ENCODE results near the gene DPYSL4. TPM values are rescaled to one million over a fixed set of nuclear protein-coding genes. Genes with fewer than 3 reads are reported as not detected.

DPYSL4 gene
- total RNA-seq, 2 donors from 2014 or later, result 4.1 to 22.6 TPM

DNA sequence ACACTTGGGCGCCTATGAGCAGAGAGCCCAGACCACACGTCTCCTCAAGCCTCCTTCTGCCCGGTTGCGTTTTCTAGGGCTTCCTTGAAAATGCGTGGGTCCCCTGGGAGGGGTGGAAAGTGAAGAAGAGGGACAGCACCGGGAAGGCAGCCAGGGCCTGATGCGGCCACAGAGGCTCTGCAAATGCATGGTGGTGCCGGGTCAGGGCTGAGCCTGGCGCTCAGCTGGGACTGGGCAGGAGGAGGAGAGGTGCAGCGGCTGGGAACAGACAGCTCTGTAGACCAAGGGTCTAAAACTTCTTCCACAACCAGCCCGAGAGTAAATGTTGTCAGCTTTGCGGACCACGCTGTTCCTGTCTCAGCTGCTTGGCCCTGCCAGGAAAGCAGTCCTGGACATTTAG lies 1.6 kb downstream of the DPYSL4 start:
- intact Hi-C loops (cut with DNase I), result no loop called here
- H3K36me3 ChIP-seq, result no peaks in the 10 kb centered on the region
- no peaks in the 10 kb centered on the region for H3K27me3 ChIP-seq (replicated peaks; ENCODE audit: insufficient read depth)
- WGBS, result 51% methylated on average over 13 of the region's 13 CpGs
- TF ChIP-seq POLR2A (IDR thresholded peaks at IDR 0.05) (no peak), POLR2AphosphoS5 (IDR thresholded peaks at IDR 0.05) (no peak)
- no peaks in the 10 kb centered on the region for H3K9me3 ChIP-seq
- no peak for DNase-seq (ENCODE audit: low spot score)
- H3K27ac ChIP-seq, result no peak overlapping the region
- H3K4me1 ChIP-seq (replicated peaks), result peaks cover 19% of the 10 kb centered on the region
- no peak overlapping the region for H3K4me3 ChIP-seq

DNA sequence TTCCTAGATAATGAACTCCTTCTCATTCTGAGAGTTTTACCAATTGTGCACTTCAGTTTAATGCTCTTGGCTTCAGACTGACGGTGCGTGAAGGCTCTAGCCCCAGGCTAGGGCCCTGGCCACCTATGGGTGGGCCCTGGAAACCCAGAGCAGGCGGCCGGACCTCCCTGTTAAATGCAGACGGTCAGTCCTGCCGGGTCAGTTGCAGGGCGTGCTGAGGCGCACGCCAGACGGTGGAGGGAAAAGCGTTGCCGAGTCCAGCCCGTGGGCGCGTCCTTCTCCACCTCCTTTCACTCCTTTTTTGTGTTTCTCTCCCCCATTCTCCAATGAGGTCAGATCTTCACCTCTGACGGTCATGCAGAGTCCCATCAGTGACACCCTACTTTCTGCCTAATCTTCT lies 2.3 kb downstream of the DPYSL4 start:
- Histone ChIP-seq H3K4me3 (no peak overlapping the region), H3K4me1 (replicated peaks) (peaks cover 19% of the 10 kb centered on the region), H3K9me3 (no peaks in the 10 kb centered on the region), H3K27me3 (replicated peaks; ENCODE audit: insufficient read depth) (no peaks in the 10 kb centered on the region), H3K27ac (no peak overlapping the region), H3K36me3 (no peaks in the 10 kb centered on the region)
- WGBS, result 81% methylated on average over 16 of the region's 16 CpGs
- TF ChIP-seq POLR2AphosphoS5 (IDR thresholded peaks at IDR 0.05) (no peak), POLR2A (IDR thresholded peaks at IDR 0.05) (no peak)
- TF ChIP-seq, protein P1, sequence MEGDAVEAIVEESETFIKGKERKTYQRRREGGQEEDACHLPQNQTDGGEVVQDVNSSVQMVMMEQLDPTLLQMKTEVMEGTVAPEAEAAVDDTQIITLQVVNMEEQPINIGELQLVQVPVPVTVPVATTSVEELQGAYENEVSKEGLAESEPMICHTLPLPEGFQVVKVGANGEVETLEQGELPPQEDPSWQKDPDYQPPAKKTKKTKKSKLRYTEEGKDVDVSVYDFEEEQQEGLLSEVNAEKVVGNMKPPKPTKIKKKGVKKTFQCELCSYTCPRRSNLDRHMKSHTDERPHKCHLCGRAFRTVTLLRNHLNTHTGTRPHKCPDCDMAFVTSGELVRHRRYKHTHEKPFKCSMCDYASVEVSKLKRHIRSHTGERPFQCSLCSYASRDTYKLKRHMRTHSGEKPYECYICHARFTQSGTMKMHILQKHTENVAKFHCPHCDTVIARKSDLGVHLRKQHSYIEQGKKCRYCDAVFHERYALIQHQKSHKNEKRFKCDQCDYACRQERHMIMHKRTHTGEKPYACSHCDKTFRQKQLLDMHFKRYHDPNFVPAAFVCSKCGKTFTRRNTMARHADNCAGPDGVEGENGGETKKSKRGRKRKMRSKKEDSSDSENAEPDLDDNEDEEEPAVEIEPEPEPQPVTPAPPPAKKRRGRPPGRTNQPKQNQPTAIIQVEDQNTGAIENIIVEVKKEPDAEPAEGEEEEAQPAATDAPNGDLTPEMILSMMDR (IDR thresholded peaks at IDR 0.05), result no peak
- intact Hi-C loops (cut with DNase I), result no loop called here
- DNase-seq (ENCODE audit: low spot score), result no peak

DNA sequence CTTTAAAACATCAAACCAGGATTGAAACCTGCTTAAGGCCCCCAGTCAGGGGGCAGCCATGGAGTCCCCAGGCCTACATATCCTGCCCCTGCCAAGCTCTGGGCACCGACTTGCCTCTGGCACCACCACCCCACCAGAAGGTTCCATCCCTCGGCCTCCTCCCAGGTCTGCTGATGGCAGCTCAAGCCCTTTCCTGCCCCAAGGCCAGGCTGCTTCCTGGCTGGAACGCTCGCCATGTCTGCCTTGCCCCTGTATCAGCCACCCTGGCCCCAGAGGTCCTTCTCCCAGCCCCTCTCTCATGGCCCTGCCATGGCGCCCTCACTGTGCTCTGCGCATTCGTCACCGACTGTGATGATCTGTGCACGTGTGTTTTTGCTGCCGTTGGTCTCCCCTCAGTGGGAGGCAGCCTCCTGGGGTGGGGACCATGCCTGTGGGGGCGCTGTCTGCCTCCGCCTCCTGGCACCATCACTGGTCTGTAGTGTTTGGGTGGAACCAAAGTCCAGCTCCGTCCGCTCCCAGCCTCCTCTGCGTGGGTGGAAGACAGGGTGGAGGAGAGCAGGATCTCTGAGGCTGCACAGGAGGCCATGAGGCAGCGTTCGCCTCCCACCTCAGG lies 3.2 kb downstream of the DPYSL4 start:
- intact Hi-C loops (cut with DNase I), result no loop called here
- no peak overlapping the region for H3K4me3 ChIP-seq
- WGBS, result 86% methylated on average over 17 of the region's 17 CpGs
- no peaks in the 10 kb centered on the region for H3K9me3 ChIP-seq
- TF ChIP-seq, protein P1 (IDR thresholded peaks at IDR 0.05), result no peak
- TF ChIP-seq POLR2AphosphoS5 (IDR thresholded peaks at IDR 0.05) (no peak), POLR2A (IDR thresholded peaks at IDR 0.05) (no peak)
- H3K27me3 ChIP-seq (replicated peaks; ENCODE audit: insufficient read depth), result no peaks in the 10 kb centered on the region
- peaks cover 19% of the 10 kb centered on the region for H3K4me1 ChIP-seq (replicated peaks)
- no peak for DNase-seq (ENCODE audit: low spot score)
- H3K36me3 ChIP-seq, result no peaks in the 10 kb centered on the region
- no peak overlapping the region for H3K27ac ChIP-seq

DNA sequence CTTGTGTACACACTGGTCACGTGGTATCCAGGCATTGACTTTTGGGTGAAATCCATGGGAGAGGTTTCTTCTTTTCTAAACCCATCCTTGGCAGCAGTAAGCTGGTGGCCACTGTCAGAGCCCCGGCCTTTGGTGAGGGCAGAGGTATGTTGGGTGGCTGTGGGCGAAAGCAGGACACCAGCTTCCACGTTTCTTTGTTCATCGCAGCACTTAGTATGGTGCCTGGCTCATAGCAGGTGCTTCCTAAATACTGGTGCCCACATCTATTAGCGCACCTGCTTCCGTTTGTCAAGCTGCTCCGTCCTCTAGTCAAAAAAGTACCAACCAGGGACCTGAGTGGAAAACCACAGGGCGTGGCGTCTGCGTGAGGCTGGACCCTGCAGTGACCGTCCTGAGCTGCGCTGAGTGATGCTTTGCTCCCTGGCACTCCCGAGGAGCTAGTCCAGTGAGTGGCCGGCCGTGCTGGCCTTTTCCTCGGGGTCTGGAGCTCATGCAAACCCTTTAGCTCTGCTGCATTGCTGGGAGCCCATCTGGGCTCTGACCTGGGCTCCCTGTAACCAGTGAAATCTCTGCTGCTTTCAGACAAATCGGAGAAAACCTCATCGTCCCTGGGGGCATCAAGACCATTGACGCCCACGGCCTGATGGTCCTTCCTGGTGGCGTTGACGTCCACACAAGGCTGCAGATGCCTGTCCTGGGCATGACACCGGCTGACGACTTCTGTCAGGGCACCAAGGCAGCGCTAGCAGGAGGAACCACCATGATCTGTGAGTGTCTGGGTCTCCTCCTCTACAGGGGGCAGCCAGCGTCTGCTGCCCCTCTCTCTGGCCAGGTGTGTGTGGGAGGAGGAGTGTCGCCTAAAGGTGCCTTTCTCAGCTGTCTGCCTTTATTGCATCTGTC lies 5.6 kb downstream of the DPYSL4 start:
- Histone ChIP-seq H3K36me3 (no peaks in the 10 kb centered on the region), H3K4me1 (replicated peaks) (peaks cover 7% of the 10 kb centered on the region), H3K27ac (no peak overlapping the region), H3K4me3 (no peak overlapping the region), H3K9me3 (no peaks in the 10 kb centered on the region), H3K27me3 (replicated peaks; ENCODE audit: insufficient read depth) (no peaks in the 10 kb centered on the region)
- TF ChIP-seq POLR2A (IDR thresholded peaks at IDR 0.05), result no peak
- TF ChIP-seq, protein P1 (IDR thresholded peaks at IDR 0.05), result no peak
- TF ChIP-seq POLR2AphosphoS5 (IDR thresholded peaks at IDR 0.05), result no peak
- DNase-seq (ENCODE audit: low spot score), result no peak
- WGBS, result 90% methylated on average over 28 of the region's 28 CpGs
- intact Hi-C loops (cut with DNase I), result no loop called here

DNA sequence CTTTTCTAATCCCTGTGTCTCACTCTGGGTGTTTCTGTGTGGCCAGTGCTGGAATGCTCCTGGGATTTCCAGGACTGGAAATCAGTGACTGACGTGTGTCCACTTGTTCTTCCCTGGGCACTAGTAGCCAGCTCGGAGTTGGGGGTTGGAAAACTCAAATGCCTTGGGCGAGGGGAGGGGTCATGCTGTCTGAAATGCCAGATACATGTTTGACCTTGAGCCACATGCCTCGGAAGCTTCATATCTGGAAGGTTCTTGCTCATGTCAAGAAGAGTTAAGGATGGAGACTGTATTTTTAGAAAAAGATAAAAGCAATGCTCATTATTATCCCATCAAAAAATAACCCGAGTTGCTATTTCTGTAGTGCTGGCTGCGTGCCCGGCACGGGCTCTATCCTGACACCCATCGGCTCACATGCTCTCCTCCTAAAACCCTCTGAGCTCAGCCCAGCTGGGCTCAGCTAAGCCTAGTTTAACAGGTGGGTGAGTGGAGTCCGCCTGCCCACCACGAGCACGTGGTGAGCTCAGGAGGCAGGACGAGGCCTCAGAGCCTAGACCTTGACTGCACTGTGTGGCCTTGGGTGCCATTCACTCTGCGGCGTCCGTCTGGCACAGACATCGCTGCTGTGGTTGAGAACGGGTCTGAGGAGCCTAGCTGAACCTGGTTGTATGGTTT lies 6.4 kb downstream of the DPYSL4 start:
- Histone ChIP-seq H3K9me3 (no peaks in the 10 kb centered on the region), H3K4me1 (replicated peaks) (no peaks in the 10 kb centered on the region), H3K36me3 (no peaks in the 10 kb centered on the region), H3K4me3 (no peak overlapping the region), H3K27ac (no peak overlapping the region), H3K27me3 (replicated peaks; ENCODE audit: insufficient read depth) (no peaks in the 10 kb centered on the region)
- whole genome bisulfite sequencing, result 70% methylated on average over 18 of the region's 18 CpGs
- intact Hi-C loops (cut with DNase I), result no loop called here
- no peak for DNase-seq (ENCODE audit: low spot score)
- no peak for TF ChIP-seq POLR2A (IDR thresholded peaks at IDR 0.05)
- TF ChIP-seq POLR2AphosphoS5 (IDR thresholded peaks at IDR 0.05), result no peak
- TF ChIP-seq, protein P1 (IDR thresholded peaks at IDR 0.05), result no peak

All from prostate gland (tissue), 2 donors.